Central memory CD8-positive, alpha-beta T cell (primary cell): ENCODE measurements around the gene NRXN3.

ENCODE experiments used
- ATAC-seq: fragments of 150-1000 bp; cut with Tn5 transposase; replicated peaks from 2 replicates; pipeline ENCODE4 v1.10.0; 2022; ENCODE audit warnings: mild to moderate bottlenecking, moderate FRiP score, moderate number of reproducible peaks; ENCODE audit not compliant: poor library complexity, severe bottlenecking; ENCODE audit errors: extremely low read depth
- DNase-seq, 2 donors: peaks; one replicate each; pipeline ENCODE4 v3.0.0; 2021; ENCODE audit warnings: low spot score in 2 of 2
- H3K27ac Mint-ChIP-seq: one replicate; pipeline ENCODE4 v1.8.0; 2022; ENCODE audit warnings: low read depth, mild to moderate bottlenecking, moderate library complexity, mixed read lengths
- H3K27me3 Mint-ChIP-seq: one replicate; pipeline ENCODE4 v1.8.0; 2022; ENCODE audit warnings: mixed read lengths
- H3K36me3 Mint-ChIP-seq: one replicate; pipeline ENCODE4 v1.8.0; 2022; ENCODE audit warnings: mild to moderate bottlenecking, moderate library complexity, mixed read lengths; ENCODE audit not compliant: insufficient read depth
- H3K4me1 Mint-ChIP-seq: one replicate; pipeline ENCODE4 v1.8.0; 2022; ENCODE audit warnings: mixed read lengths
- H3K4me3 Mint-ChIP-seq: one replicate; pipeline ENCODE4 v1.8.0; 2022; ENCODE audit warnings: mild to moderate bottlenecking, moderate library complexity, mixed read lengths
- H3K9me3 Mint-ChIP-seq: one replicate; pipeline ENCODE4 v1.8.0; 2022; ENCODE audit warnings: mixed read lengths

The NRXN3 gene

GRCh38 chr14:79871136-79871535, 1701.0 kb downstream of the NRXN3 start:
- no peaks in the 10 kb centered on the region for H3K36me3 Mint-ChIP-seq
- H3K4me1 Mint-ChIP-seq, result no peaks in the 10 kb centered on the region
- peaks cover 28% of the 10 kb centered on the region for H3K9me3 Mint-ChIP-seq
- no peak for ATAC-seq
- H3K27ac Mint-ChIP-seq, result no peak overlapping the region
- H3K27me3 Mint-ChIP-seq, result no peaks in the 10 kb centered on the region
- H3K4me3 Mint-ChIP-seq, result no peak overlapping the region
- DNase-seq, result no peak

- H3K9me3 Mint-ChIP-seq, result peaks cover 14% of the 10 kb centered on the region
- no peak for ATAC-seq
- no peaks in the 10 kb centered on the region for H3K4me1 Mint-ChIP-seq
- H3K27ac Mint-ChIP-seq, result no peak overlapping the region
- peaks cover 1% of the 10 kb centered on the region for H3K36me3 Mint-ChIP-seq
- H3K27me3 Mint-ChIP-seq, result no peaks in the 10 kb centered on the region
- no peak overlapping the region for H3K4me3 Mint-ChIP-seq
- DNase-seq, result no peak
These were observed 1708.1 kb downstream of the NRXN3 start for GRCh38 chr14:79878229-79878628.

GRCh38 chr14:79878785-79879184, 1708.6 kb downstream of the NRXN3 start:
- peaks cover 1% of the 10 kb centered on the region for H3K36me3 Mint-ChIP-seq
- H3K27ac Mint-ChIP-seq, result no peak overlapping the region
- no peaks in the 10 kb centered on the region for H3K4me1 Mint-ChIP-seq
- ATAC-seq (no peak), DNase-seq (no peak)
- no peaks in the 10 kb centered on the region for H3K27me3 Mint-ChIP-seq
- H3K4me3 Mint-ChIP-seq, result no peak overlapping the region
- peaks cover 8% of the 10 kb centered on the region for H3K9me3 Mint-ChIP-seq

GRCh38 chr14:79881299-79881698, 1711.1 kb downstream of the NRXN3 start:
- Mint-ChIP-seq H3K27ac (no peak overlapping the region), H3K27me3 (no peaks in the 10 kb centered on the region), H3K4me3 (no peak overlapping the region), H3K4me1 (no peaks in the 10 kb centered on the region), H3K36me3 (peaks cover 1% of the 10 kb centered on the region), H3K9me3 (peaks cover 12% of the 10 kb centered on the region)
- ATAC-seq, result no peak
- DNase-seq, result no peak

- no peak overlapping the region for H3K27ac Mint-ChIP-seq
- peaks cover 2% of the 10 kb centered on the region for H3K36me3 Mint-ChIP-seq
- DNase-seq, result no peak
- H3K4me3 Mint-ChIP-seq, result no peak overlapping the region
- no peaks in the 10 kb centered on the region for H3K27me3 Mint-ChIP-seq
- peaks cover 6% of the 10 kb centered on the region for H3K9me3 Mint-ChIP-seq
- H3K4me1 Mint-ChIP-seq, result no peaks in the 10 kb centered on the region
- no peak for ATAC-seq
These were observed 1720.4 kb downstream of the NRXN3 start for GRCh38 chr14:79890527-79890926.

- no peaks in the 10 kb centered on the region for H3K4me1 Mint-ChIP-seq
- no peak overlapping the region for H3K27ac Mint-ChIP-seq
- peaks cover 2% of the 10 kb centered on the region for H3K36me3 Mint-ChIP-seq
- ATAC-seq (no peak), DNase-seq (no peak)
- H3K4me3 Mint-ChIP-seq, result no peak overlapping the region
- peaks cover 18% of the 10 kb centered on the region for H3K9me3 Mint-ChIP-seq
- no peaks in the 10 kb centered on the region for H3K27me3 Mint-ChIP-seq
These were observed 1725.8 kb downstream of the NRXN3 start for GRCh38 chr14:79896009-79896408.

GRCh38 chr14:79899610-79900009, 1729.4 kb downstream of the NRXN3 start:
- DNase-seq, result no peak
- Mint-ChIP-seq H3K27ac (no peak overlapping the region), H3K4me1 (no peaks in the 10 kb centered on the region), H3K9me3 (peaks cover 18% of the 10 kb centered on the region), H3K36me3 (peaks cover 3% of the 10 kb centered on the region), H3K27me3 (no peaks in the 10 kb centered on the region), H3K4me3 (no peak overlapping the region)
- ATAC-seq, result no peak

GRCh38 chr14:79904497-79904896, 1734.3 kb downstream of the NRXN3 start:
- Mint-ChIP-seq H3K4me1 (no peaks in the 10 kb centered on the region), H3K9me3 (peaks cover 12% of the 10 kb centered on the region), H3K36me3 (peaks cover 2% of the 10 kb centered on the region), H3K27me3 (no peaks in the 10 kb centered on the region), H3K27ac (no peak overlapping the region), H3K4me3 (no peak overlapping the region)
- DNase-seq (no peak), ATAC-seq (no peak)

GRCh38 chr14:79906994-79907393, 1736.8 kb downstream of the NRXN3 start:
- H3K4me3 Mint-ChIP-seq, result no peak overlapping the region
- no peak overlapping the region for H3K27ac Mint-ChIP-seq
- no peak for DNase-seq
- no peak for ATAC-seq
- peaks cover 5% of the 10 kb centered on the region for H3K9me3 Mint-ChIP-seq
- peaks cover 1% of the 10 kb centered on the region for H3K36me3 Mint-ChIP-seq
- no peaks in the 10 kb centered on the region for H3K4me1 Mint-ChIP-seq
- no peaks in the 10 kb centered on the region for H3K27me3 Mint-ChIP-seq

GRCh38 chr14:79910086-79910485, 1739.9 kb downstream of the NRXN3 start:
- no peak for ATAC-seq
- no peak overlapping the region for H3K4me3 Mint-ChIP-seq
- H3K27me3 Mint-ChIP-seq, result no peaks in the 10 kb centered on the region
- H3K4me1 Mint-ChIP-seq, result no peaks in the 10 kb centered on the region
- DNase-seq, result no peak
- H3K9me3 Mint-ChIP-seq, result peaks cover 21% of the 10 kb centered on the region
- no peaks in the 10 kb centered on the region for H3K36me3 Mint-ChIP-seq
- H3K27ac Mint-ChIP-seq, result no peak overlapping the region

- ATAC-seq (no peak), DNase-seq (no peak)
- Mint-ChIP-seq H3K27me3 (no peaks in the 10 kb centered on the region), H3K4me3 (no peak overlapping the region), H3K27ac (no peak overlapping the region), H3K9me3 (peaks cover 21% of the 10 kb centered on the region), H3K36me3 (no peaks in the 10 kb centered on the region), H3K4me1 (no peaks in the 10 kb centered on the region)
These were observed 1741.6 kb downstream of the NRXN3 start for GRCh38 chr14:79911744-79912143.

- DNase-seq, result no peak
- ATAC-seq, result no peak
- Mint-ChIP-seq H3K36me3 (no peaks in the 10 kb centered on the region), H3K4me1 (no peaks in the 10 kb centered on the region), H3K27ac (no peak overlapping the region), H3K9me3 (peaks cover 21% of the 10 kb centered on the region), H3K4me3 (no peak overlapping the region), H3K27me3 (no peaks in the 10 kb centered on the region)
These were observed 1744.4 kb downstream of the NRXN3 start for GRCh38 chr14:79914595-79914994.

GRCh38 chr14:79915406-79915805, 1745.2 kb downstream of the NRXN3 start:
- Mint-ChIP-seq H3K4me1 (no peaks in the 10 kb centered on the region), H3K9me3 (peaks cover 16% of the 10 kb centered on the region), H3K36me3 (no peaks in the 10 kb centered on the region), H3K4me3 (no peak overlapping the region), H3K27me3 (no peaks in the 10 kb centered on the region), H3K27ac (no peak overlapping the region)
- ATAC-seq, result no peak
- DNase-seq, result no peak

GRCh38 chr14:79916281-79916680, 1746.1 kb downstream of the NRXN3 start:
- Mint-ChIP-seq H3K36me3 (no peaks in the 10 kb centered on the region), H3K27me3 (no peaks in the 10 kb centered on the region), H3K27ac (no peak overlapping the region), H3K9me3 (peaks cover 22% of the 10 kb centered on the region), H3K4me3 (no peak overlapping the region), H3K4me1 (no peaks in the 10 kb centered on the region)
- DNase-seq, result no peak
- ATAC-seq, result no peak
